Measurements from ENCODE around the gene EVC.
A peak's percentile ranks its signal among the peaks of the same experiment; 100 is the strongest.

The EVC gene

DNA sequence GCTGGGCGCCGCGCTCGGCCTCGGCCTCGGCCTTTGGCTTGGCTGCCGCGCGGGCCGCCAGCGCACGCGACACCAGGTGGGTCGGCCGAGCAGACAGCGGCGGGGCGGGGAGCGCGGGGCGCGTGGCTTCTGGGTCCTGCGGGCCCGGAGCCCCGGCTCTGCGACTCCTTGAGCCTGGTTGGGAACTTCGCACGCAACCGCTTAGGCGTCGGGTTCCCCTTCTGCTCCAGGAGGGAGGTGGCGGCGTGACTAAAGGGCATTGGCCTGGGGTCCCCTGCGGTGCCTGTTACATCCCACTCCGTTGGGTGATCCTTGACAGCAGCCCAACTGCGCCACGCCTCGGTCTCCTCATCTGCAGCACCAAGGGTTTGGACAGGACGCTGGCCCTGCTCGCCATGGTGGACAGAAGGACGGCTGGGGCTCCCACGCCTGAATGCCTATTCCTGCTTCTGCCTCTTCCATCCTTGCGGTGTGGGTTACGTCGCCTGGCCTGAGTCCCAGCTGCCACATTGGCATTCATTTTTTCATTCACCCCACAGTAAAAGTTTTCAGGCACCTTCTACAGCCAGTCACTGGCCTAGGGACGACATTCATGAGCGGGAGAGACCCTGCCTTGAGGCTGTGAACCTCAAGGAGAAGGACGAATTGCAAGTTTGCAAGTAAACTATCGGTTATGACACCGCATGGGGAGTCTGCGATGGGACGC is 631 bp downstream of the EVC start:
- peak; percentile 54 for DNase-seq
- Histone ChIP-seq H3K27me3 (replicated peaks; ENCODE audit: insufficient read depth, low read length) (no peaks in the 10 kb centered on the region), H3K4me3 (ENCODE audit: low read length) (peak overlapping the region; percentile 84), H3K4me1 (ENCODE audit: low read length) (peaks cover 33% of the 10 kb centered on the region), H3K27ac (ENCODE audit: low read length) (peak overlapping the region; percentile 63), H3K36me3 (replicated peaks; ENCODE audit: insufficient read depth, low read length) (no peaks in the 10 kb centered on the region), H4K20me1 (ENCODE audit: insufficient read depth, low read length) (no peaks in the 10 kb centered on the region), H2AFZ (ENCODE audit: low read length) (peak overlapping the region; percentile 49), H3K4me2 (ENCODE audit: low read depth, low read length) (peak overlapping the region; percentile 79), H3K9me3 (replicated peaks; ENCODE audit: insufficient read depth, low read length) (no peaks in the 10 kb centered on the region), H3K9ac (ENCODE audit: low read length) (peak overlapping the region; percentile 70), H3K79me2 (ENCODE audit: low read length) (peaks cover 63% of the 10 kb centered on the region), H3F3A (ENCODE audit: insufficient read depth, low read length) (peaks cover 26% of the 10 kb centered on the region), H3K9me2 (replicated peaks; ENCODE audit: insufficient read depth, low read length) (no peaks in the 10 kb centered on the region)
- no peak for TF ChIP-seq EZH2phosphoT487 (IDR thresholded peaks at IDR 0.05; ENCODE audit: low read length)
- TF ChIP-seq, protein P1, sequence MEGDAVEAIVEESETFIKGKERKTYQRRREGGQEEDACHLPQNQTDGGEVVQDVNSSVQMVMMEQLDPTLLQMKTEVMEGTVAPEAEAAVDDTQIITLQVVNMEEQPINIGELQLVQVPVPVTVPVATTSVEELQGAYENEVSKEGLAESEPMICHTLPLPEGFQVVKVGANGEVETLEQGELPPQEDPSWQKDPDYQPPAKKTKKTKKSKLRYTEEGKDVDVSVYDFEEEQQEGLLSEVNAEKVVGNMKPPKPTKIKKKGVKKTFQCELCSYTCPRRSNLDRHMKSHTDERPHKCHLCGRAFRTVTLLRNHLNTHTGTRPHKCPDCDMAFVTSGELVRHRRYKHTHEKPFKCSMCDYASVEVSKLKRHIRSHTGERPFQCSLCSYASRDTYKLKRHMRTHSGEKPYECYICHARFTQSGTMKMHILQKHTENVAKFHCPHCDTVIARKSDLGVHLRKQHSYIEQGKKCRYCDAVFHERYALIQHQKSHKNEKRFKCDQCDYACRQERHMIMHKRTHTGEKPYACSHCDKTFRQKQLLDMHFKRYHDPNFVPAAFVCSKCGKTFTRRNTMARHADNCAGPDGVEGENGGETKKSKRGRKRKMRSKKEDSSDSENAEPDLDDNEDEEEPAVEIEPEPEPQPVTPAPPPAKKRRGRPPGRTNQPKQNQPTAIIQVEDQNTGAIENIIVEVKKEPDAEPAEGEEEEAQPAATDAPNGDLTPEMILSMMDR (IDR thresholded peaks at IDR 0.05; ENCODE audit: low read length), result no peak

DNA sequence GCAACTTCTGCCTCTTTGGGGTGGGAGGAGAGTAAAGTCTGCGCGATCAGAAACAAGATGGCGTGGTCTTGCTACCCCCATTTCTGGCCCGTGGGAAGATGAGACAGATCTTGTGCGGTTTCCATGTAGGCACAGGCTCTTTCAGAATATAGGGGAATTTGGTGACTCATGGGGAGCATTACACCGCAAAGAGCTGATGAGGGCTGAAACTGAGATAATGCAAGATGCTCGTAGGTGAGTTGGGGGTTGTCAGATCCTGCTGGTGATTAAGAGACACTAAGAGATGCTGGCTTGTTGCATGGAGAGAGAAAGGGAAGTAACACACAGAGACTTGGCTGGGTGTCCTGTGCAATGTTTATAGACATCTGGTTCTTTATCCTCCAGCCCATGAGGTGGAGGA is 1.5 kb downstream of the EVC start:
- Histone ChIP-seq H3K4me3 (ENCODE audit: low read length) (peak overlapping the region; percentile 84), H3K36me3 (replicated peaks; ENCODE audit: insufficient read depth, low read length) (no peaks in the 10 kb centered on the region), H3K4me1 (ENCODE audit: low read length) (peaks cover 24% of the 10 kb centered on the region), H3F3A (ENCODE audit: insufficient read depth, low read length) (peaks cover 26% of the 10 kb centered on the region), H3K9me2 (replicated peaks; ENCODE audit: insufficient read depth, low read length) (no peaks in the 10 kb centered on the region), H3K27ac (ENCODE audit: low read length) (peak overlapping the region; percentile 63), H3K79me2 (ENCODE audit: low read length) (peaks cover 63% of the 10 kb centered on the region), H3K27me3 (replicated peaks; ENCODE audit: insufficient read depth, low read length) (no peaks in the 10 kb centered on the region), H3K9me3 (replicated peaks; ENCODE audit: insufficient read depth, low read length) (no peaks in the 10 kb centered on the region), H4K20me1 (ENCODE audit: insufficient read depth, low read length) (no peaks in the 10 kb centered on the region), H3K9ac (ENCODE audit: low read length) (peak overlapping the region; percentile 70; the same call in 1 of the 2 replicates), H3K4me2 (ENCODE audit: low read depth, low read length) (peak overlapping the region; percentile 79), H2AFZ (ENCODE audit: low read length) (no peak overlapping the region)
- peak; percentile 75 for DNase-seq
- TF ChIP-seq EZH2phosphoT487 (IDR thresholded peaks at IDR 0.05; ENCODE audit: low read length) (no peak), EZH2 (optimal IDR thresholded peaks at IDR 0.05; ENCODE audit: low read depth, low read length) (no peak)
- TF ChIP-seq, protein P1 (IDR thresholded peaks at IDR 0.05; ENCODE audit: low read length), result no peak

DNA sequence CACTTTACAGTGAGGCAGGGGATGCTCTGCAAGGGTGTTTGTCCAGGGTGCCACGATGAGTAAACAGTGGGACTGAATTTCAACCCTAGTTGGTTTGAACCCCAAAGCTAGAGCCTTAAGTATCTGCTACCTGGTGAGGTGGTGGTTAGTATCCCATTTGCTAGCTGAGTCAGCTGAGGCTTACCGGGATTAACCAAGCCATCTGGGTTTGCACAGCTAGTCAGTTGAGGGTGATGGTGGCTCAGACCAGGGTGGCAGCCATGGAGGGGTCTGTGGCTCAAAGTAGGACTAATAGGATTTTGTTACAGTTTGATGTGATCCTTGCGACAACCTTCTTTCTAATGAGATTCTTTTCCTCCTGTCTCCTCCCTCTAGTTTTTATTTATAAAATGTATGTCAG is 1.9 kb downstream of the EVC start:
- H3K4me2 ChIP-seq (ENCODE audit: low read depth, low read length), result peak overlapping the region; percentile 79; the same call in 1 of the 2 replicates
- no peaks in the 10 kb centered on the region for H3K36me3 ChIP-seq (replicated peaks; ENCODE audit: insufficient read depth, low read length)
- DNase-seq, result no peak
- no peaks in the 10 kb centered on the region for H3K9me3 ChIP-seq (replicated peaks; ENCODE audit: insufficient read depth, low read length)
- no peaks in the 10 kb centered on the region for H4K20me1 ChIP-seq (ENCODE audit: insufficient read depth, low read length)
- H3K27me3 ChIP-seq (replicated peaks; ENCODE audit: insufficient read depth, low read length), result no peaks in the 10 kb centered on the region
- TF ChIP-seq EZH2phosphoT487 (IDR thresholded peaks at IDR 0.05; ENCODE audit: low read length), result no peak
- TF ChIP-seq, protein P1 (IDR thresholded peaks at IDR 0.05; ENCODE audit: low read length), result no peak
- TF ChIP-seq EZH2 (optimal IDR thresholded peaks at IDR 0.05; ENCODE audit: low read depth, low read length), result no peak
- H3K4me3 ChIP-seq (ENCODE audit: low read length), result peak overlapping the region; percentile 11; the same call in 1 of the 2 replicates
- peaks cover 63% of the 10 kb centered on the region for H3K79me2 ChIP-seq (ENCODE audit: low read length)
- H3K4me1 ChIP-seq (ENCODE audit: low read length), result peaks cover 22% of the 10 kb centered on the region; the same call in 1 of the 2 replicates
- peak overlapping the region; percentile 63 for H3K27ac ChIP-seq (ENCODE audit: low read length)
- H3K9ac ChIP-seq (ENCODE audit: low read length), result peak overlapping the region; percentile 70; the same call in 1 of the 2 replicates
- peaks cover 26% of the 10 kb centered on the region for H3F3A ChIP-seq (ENCODE audit: insufficient read depth, low read length)
- H3K9me2 ChIP-seq (replicated peaks; ENCODE audit: insufficient read depth, low read length), result no peaks in the 10 kb centered on the region
- no peak overlapping the region for H2AFZ ChIP-seq (ENCODE audit: low read length)

Measured in MM.1S (cell line).